IMR-90 (cell line): ENCODE data around the gene ART3. TPM values are rescaled to one million over a fixed set of nuclear protein-coding genes. Genes with fewer than 3 reads are reported as not detected.

ENCODE experiments used
- ATAC-seq: fragments of 200-7000 bp; cut with Tn5 transposase; 2 replicates; pipeline ENCODE4 v1.9.1; 2020; ENCODE audit warnings: low read depth, mild to moderate bottlenecking, moderate library complexity
- BruUV-seq: library from RNA; stranded (reverse); fragments of 400-500 nt; replicated peaks from 2 replicates; lab custom pipeline; 2021; lab: Mats Ljungman, UMichigan
- CTCF ChIA-PET: fragments of 300-600 bp; formaldehyde crosslinking; extraction: SDS; loops from one replicate; lab custom pipeline; 2021; ENCODE audit warnings: antibody characterized with exemption; lab: Yijun Ruan, JAX
- POLR2A ChIA-PET: fragments of 300-600 bp; sonication (Branson Sonifier 250); formaldehyde crosslinking; loops from one replicate; lab custom pipeline; 2022; ENCODE audit warnings: antibody characterized with exemption; ENCODE audit not compliant: unreplicated experiment; lab: Charles Lee
- DNase-seq: peaks from one replicate; pipeline ENCODE4 v3.0.0; 2013
- H2AFZ ChIP-seq: replicated peaks from 2 replicates; pipeline ENCODE3; 2013; ENCODE audit warnings: low read length, mild to moderate bottlenecking; ENCODE audit not compliant: poor library complexity
- H2AK5ac ChIP-seq: 2 replicates; pipeline ENCODE4 v1.6.1; 2013; ENCODE audit warnings: low read depth, low read length, inconsistent platforms
- H2AK9ac ChIP-seq: replicated peaks from 2 replicates; pipeline ENCODE3; 2013; ENCODE audit warnings: mild to moderate bottlenecking, low read depth, low read length, moderate library complexity; ENCODE audit not compliant: poor library complexity
- H2BK120ac ChIP-seq: 2 replicates; pipeline ENCODE4 v1.6.1; 2013; ENCODE audit warnings: low read depth, low read length, inconsistent platforms
- H2BK15ac ChIP-seq: 3 replicates; pipeline ENCODE4 v1.6.1; 2013; ENCODE audit warnings: low read depth, low read length, inconsistent platforms
- H2BK20ac ChIP-seq: 2 replicates; pipeline ENCODE4 v1.6.1; 2013; ENCODE audit warnings: low read depth, mild to moderate bottlenecking, inconsistent platforms, low read length, moderate library complexity
- H2BK5ac ChIP-seq: 2 replicates; pipeline ENCODE4 v1.6.1; 2013; ENCODE audit warnings: mild to moderate bottlenecking, low read depth, low read length, inconsistent platforms; ENCODE audit not compliant: poor library complexity, severe bottlenecking
- H3K14ac ChIP-seq: replicated peaks from 2 replicates; pipeline ENCODE4 v1.6.1; 2013; ENCODE audit warnings: low read depth, low read length, inconsistent platforms
- H3K18ac ChIP-seq: 2 replicates; pipeline ENCODE4 v1.6.1; 2013; ENCODE audit warnings: low read depth, low read length, control low read depth
- H3K23ac ChIP-seq: 2 replicates; pipeline ENCODE4 v1.6.1; 2013; ENCODE audit warnings: low read depth, low read length, inconsistent platforms
- H3K27ac ChIP-seq: 2 replicates; pipeline ENCODE4 v1.5.1; 2013; ENCODE audit warnings: mild to moderate bottlenecking, control low read depth, low read length; ENCODE audit not compliant: insufficient read depth
- H3K27me3 ChIP-seq: 2 replicates; pipeline ENCODE4 v1.6.1; 2013; ENCODE audit warnings: low read length; ENCODE audit not compliant: control insufficient read depth, insufficient read depth
- H3K36me3 ChIP-seq: 2 replicates; pipeline ENCODE4 v1.6.1; 2013; ENCODE audit warnings: low read length, mixed read lengths; ENCODE audit not compliant: control insufficient read depth, insufficient read depth
- H3K4ac ChIP-seq: 2 replicates; pipeline ENCODE4 v1.6.1; 2013; ENCODE audit warnings: low read depth, low read length, inconsistent platforms
- H3K4me1 ChIP-seq: 2 replicates; pipeline ENCODE4 v1.6.1; 2013; ENCODE audit warnings: low read length, mixed read lengths; ENCODE audit not compliant: control insufficient read depth, insufficient read depth
- H3K4me2 ChIP-seq: 2 replicates; pipeline ENCODE4 v1.6.1; 2013; ENCODE audit warnings: low read depth, mild to moderate bottlenecking, control low read depth, low read length, moderate library complexity
- H3K4me3 ChIP-seq: 2 replicates; pipeline ENCODE4 v1.5.1; 2013; ENCODE audit warnings: low read depth, mild to moderate bottlenecking, control low read depth, low read length, moderate library complexity; ENCODE audit not compliant: insufficient read depth
- H3K56ac ChIP-seq: 2 replicates; pipeline ENCODE4 v1.6.1; 2013; ENCODE audit warnings: low read length, inconsistent platforms; ENCODE audit not compliant: insufficient read depth; ENCODE audit errors: extremely low read depth
- H3K79me1 ChIP-seq, 2 experiments: 2 replicates each; pipeline ENCODE4 v1.6.1; 2013; ENCODE audit warnings: low read length in 2 of 2, inconsistent platforms in 1 of 2, low read depth in 1 of 2
- H3K9ac ChIP-seq: 2 replicates; pipeline ENCODE4 v1.6.1; 2013; ENCODE audit warnings: low read depth, low read length, control low read depth
- H3K9me1 ChIP-seq: 2 replicates; pipeline ENCODE4 v1.6.1; 2013; ENCODE audit warnings: low read length, inconsistent platforms; ENCODE audit not compliant: insufficient read depth
- H3K9me3 ChIP-seq: 2 replicates; pipeline ENCODE4 v1.6.1; 2013; ENCODE audit warnings: low read length; ENCODE audit not compliant: control insufficient read depth, insufficient read depth
- H4K20me1 ChIP-seq: 2 replicates; pipeline ENCODE4 v1.6.1; 2013; ENCODE audit warnings: low read length, inconsistent platforms; ENCODE audit not compliant: insufficient read depth
- H4K5ac ChIP-seq: 2 replicates; pipeline ENCODE4 v1.6.1; 2013; ENCODE audit warnings: mild to moderate bottlenecking, low read depth, low read length, control low read depth
- H4K8ac ChIP-seq, 2 experiments: 2 replicates each; pipeline ENCODE4 v1.6.1; 2013; ENCODE audit warnings: low read depth in 2 of 2, low read length in 2 of 2, control low read depth in 1 of 2, inconsistent platforms in 1 of 2
- H4K91ac ChIP-seq: 2 replicates; pipeline ENCODE4 v1.6.1; 2013; ENCODE audit warnings: low read depth, low read length, inconsistent platforms; ENCODE audit not compliant: insufficient read depth
- BHLHE40 ChIP-seq: fragments of 150-350 bp; IDR thresholded peaks from 2 replicates; pipeline ENCODE4 v1.6.1; 2016; ENCODE audit warnings: mild to moderate bottlenecking, low read depth, low read length
- CEBPB ChIP-seq: IDR thresholded peaks from 2 replicates; pipeline ENCODE4 v1.6.1; 2012; ENCODE audit warnings: low read depth, low read length, improper control_type of control experiment
- CHD1 ChIP-seq: IDR thresholded peaks from 2 replicates; pipeline ENCODE4 v1.6.1; 2012; ENCODE audit warnings: low read depth, low read length, improper control_type of control experiment
- CTCF ChIP-seq: conservative IDR thresholded peaks from 2 replicates; pipeline ENCODE4 v1.5.1; 2012; ENCODE audit warnings: mild to moderate bottlenecking, low read depth, low read length, improper control_type of control experiment
- ELK1 ChIP-seq: fragments of 150-350 bp; IDR thresholded peaks from 2 replicates; pipeline ENCODE4 v1.6.1; 2016; ENCODE audit warnings: low read depth, mild to moderate bottlenecking, low read length, moderate library complexity, borderline replicate concordance
- FOS ChIP-seq: fragments of 150-350 bp; IDR thresholded peaks from 2 replicates; pipeline ENCODE4 v1.6.1; 2016; ENCODE audit warnings: low read depth, low read length
- MAFK ChIP-seq: IDR thresholded peaks from 2 replicates; pipeline ENCODE4 v1.6.1; 2012; ENCODE audit warnings: low read depth, low read length, improper control_type of control experiment
- MAZ ChIP-seq: IDR thresholded peaks from 2 replicates; pipeline ENCODE4 v1.6.1; 2012; ENCODE audit warnings: low read depth, mild to moderate bottlenecking, low read length, improper control_type of control experiment, moderate library complexity, borderline replicate concordance
- MXI1 ChIP-seq: IDR thresholded peaks from 2 replicates; pipeline ENCODE4 v1.6.1; 2012; ENCODE audit warnings: low read depth, mild to moderate bottlenecking, low read length, moderate library complexity, borderline replicate concordance
- NFE2L2 ChIP-seq: fragments of 150-350 bp; IDR thresholded peaks from 2 replicates; pipeline ENCODE4 v1.6.1; 2016; ENCODE audit warnings: low read depth, mild to moderate bottlenecking, low read length
- POLR2A ChIP-seq: IDR thresholded peaks from 2 replicates; pipeline ENCODE4 v1.6.1; 2012; ENCODE audit warnings: mild to moderate bottlenecking, low read depth, low read length
- RAD21 ChIP-seq: IDR thresholded peaks from 2 replicates; pipeline ENCODE4 v1.6.1; 2012; ENCODE audit warnings: low read length, improper control_type of control experiment
- RCOR1 ChIP-seq: IDR thresholded peaks from 2 replicates; pipeline ENCODE4 v1.6.1; 2012; ENCODE audit warnings: mild to moderate bottlenecking, low read length, improper control_type of control experiment; ENCODE audit not compliant: insufficient replicate concordance
- RFX5 ChIP-seq: IDR thresholded peaks from 2 replicates; pipeline ENCODE4 v1.8.0; 2012; ENCODE audit warnings: low read depth, mild to moderate bottlenecking, low read length, moderate library complexity
- SMC3 ChIP-seq: fragments of 150-350 bp; IDR thresholded peaks from 2 replicates; pipeline ENCODE4 v1.6.1; 2016; ENCODE audit warnings: low read depth, mild to moderate bottlenecking, antibody characterized with exemption, low read length, moderate library complexity
- USF2 ChIP-seq: fragments of 150-350 bp; IDR thresholded peaks from 2 replicates; pipeline ENCODE4 v1.6.1; 2017; ENCODE audit warnings: mild to moderate bottlenecking, antibody characterized with exemption, low read length, low read depth
- WGBS, 2 experiments: methylation state at CpG; one replicate each; pipeline versions ENCODE4 v1.1.5 to v1.1.7; 2013; ENCODE audit warnings: missing lambda C conversion rate in 2 of 2; ENCODE audit not compliant: insufficient read length in 1 of 2; ENCODE audit errors: extremely low coverage in 2 of 2; 5-methylcytosine and 5-hydroxymethylcytosine counted together
- dilution Hi-C: fragments of 300-500 bp; cut with HindIII; formaldehyde crosslinking; loops from one replicate; pipeline ENCODE4 v1.14.3; 2018; ENCODE audit warnings: low sequenced_read_pairs; ENCODE audit not compliant: unreplicated experiment
- in situ Hi-C: fragments of 300-500 bp; cut with MboI; formaldehyde crosslinking; loops from 3 replicates; pipeline ENCODE4 v1.14.3; 2019; ENCODE audit warnings: low sequenced_read_pairs, inconsistent platforms, mixed read lengths
- intact Hi-C: fragments of 100-400 bp; cut with micrococcal nuclease; formaldehyde crosslinking; loops from 2 replicates; pipeline ENCODE4 v1.10.0; 2022
- polyA plus RNA-seq, 3 experiments: library from polyadenylated mRNA; depleted of rRNA; stranded (reverse); fragments of >200 nt; gene quantifications; 2 replicates each; pipeline ENCODE4 v1.2.3, GENCODE V29; 2012; ENCODE audit warnings: low replicate concordance in 1 of 3
- total RNA-seq: library from RNA; depleted of rRNA; stranded (reverse); fragments of >200 nt; gene quantifications from 2 replicates; pipeline ENCODE4 v1.2.3, GENCODE V29; 2012

ART3 gene
- total and polyA plus RNA-seq, 2 of the 4 experiments (the other 2 are of a cell fraction) = 0.15 TPM; not detected in 1

GRCh38 chr4:76117536-76117935 is 43.0 kb downstream of the ART3 start:
- H3K36me3 ChIP-seq = peaks cover 21% of the 10 kb centered on the region
- no peak for DNase-seq
- no TSS peak for BruUV-seq
- no peak overlapping the region for H2AK9ac ChIP-seq
- H3K18ac ChIP-seq = no peak overlapping the region
- no peaks in the 10 kb centered on the region; a peak in 1 of 4 replicates for H3K79me1 ChIP-seq
- H3K27ac ChIP-seq = no peak overlapping the region
- no peak overlapping the region for H2BK120ac ChIP-seq
- H4K20me1 ChIP-seq = no peaks in the 10 kb centered on the region
- no peak overlapping the region for H2BK20ac ChIP-seq
- dilution Hi-C loops = no loop called here
- no peak overlapping the region for H3K23ac ChIP-seq
- CTCF ChIA-PET = no interaction called here
- H3K4me1 ChIP-seq = no peaks in the 10 kb centered on the region
- no peak overlapping the region for H3K14ac ChIP-seq
- H3K27me3 ChIP-seq = no peaks in the 10 kb centered on the region
- no peak overlapping the region for H2AFZ ChIP-seq
- no peaks in the 10 kb centered on the region for H3K9me1 ChIP-seq
- POLR2A ChIA-PET = no interaction called here
- H3K4ac ChIP-seq = no peak overlapping the region
- TF ChIP-seq RFX5 (no peak), MAZ (no peak), MXI1 (no peak), CHD1 (no peak), RCOR1 (no peak), FOS (no peak), USF2 (no peak), MAFK (no peak), BHLHE40 (no peak), POLR2A (no peak), ELK1 (no peak), RAD21 (no peak), CTCF (no peak), SMC3 (no peak), CEBPB (no peak), NFE2L2 (no peak)
- no peak overlapping the region for H4K5ac ChIP-seq
- H3K56ac ChIP-seq = no peak overlapping the region
- intact Hi-C loops = no loop called here
- no peak overlapping the region for H3K4me3 ChIP-seq
- no peak overlapping the region for H2BK15ac ChIP-seq
- no peak overlapping the region for H3K4me2 ChIP-seq
- ATAC-seq = no peak
- no peaks in the 10 kb centered on the region for H3K9me3 ChIP-seq
- WGBS, 2 experiments = 80% methylated on average over 1 of the region's 5 CpGs; no CpG with 5 or more reads in 1 of the 2 experiments
- H2BK5ac ChIP-seq = no peak overlapping the region
- no peak overlapping the region for H3K9ac ChIP-seq
- H4K91ac ChIP-seq = no peak overlapping the region
- H4K8ac ChIP-seq = no peak overlapping the region
- in situ Hi-C loops = no loop called here
- no peak overlapping the region for H2AK5ac ChIP-seq
